ENCODE data around the gene CNTNAP2. TPM values are rescaled to one million over a fixed set of nuclear protein-coding genes. Genes with fewer than 3 reads are reported as not detected.

The CNTNAP2 gene
- polyA plus RNA-seq, 4 donors = 0.54 to 10.1 (median 2.6) TPM

DNA sequence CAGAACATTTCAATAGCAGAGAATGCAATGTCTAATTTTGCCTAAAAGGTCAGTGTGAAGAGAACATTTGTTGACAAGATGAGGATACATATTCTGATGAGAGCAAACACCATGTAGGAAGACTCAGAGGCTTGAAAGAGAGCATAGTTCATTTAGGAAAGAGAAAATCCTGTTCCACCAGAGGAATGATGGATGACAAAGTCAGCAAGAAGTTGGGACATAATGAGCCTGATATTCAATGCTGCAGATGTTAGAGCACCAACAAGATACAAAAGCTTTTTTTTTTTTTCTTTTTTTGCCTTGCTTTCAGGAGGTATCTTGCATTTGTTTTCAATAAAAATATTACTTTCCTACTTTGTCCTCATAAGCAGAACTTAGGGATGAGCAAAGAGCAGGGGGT is 1522.0 kb downstream of the CNTNAP2 start:
- Histone ChIP-seq H3K4me3 (ENCODE audit: low read depth in 1 of 3, low read length in 3 of 3) (no peak overlapping the region), H3K9me3 (ENCODE audit: control insufficient read depth in 2 of 2, insufficient read depth in 1 of 2, low read depth in 1 of 2, low read length in 1 of 2) (peaks cover 0 to 2% of the 10 kb centered on the region in 2 donors), H3K27me3 (ENCODE audit: control insufficient read depth in 3 of 3, insufficient read depth in 3 of 3, low read length in 3 of 3) (no peaks in the 10 kb centered on the region), H3K36me3 (ENCODE audit: control insufficient read depth in 3 of 3, insufficient read depth in 2 of 3, low read depth in 1 of 3, low read length in 3 of 3) (no peaks in the 10 kb centered on the region), H3K27ac (ENCODE audit: low read depth in 1 of 3, low read length in 2 of 3) (no peak overlapping the region), H3K4me1 (ENCODE audit: control insufficient read depth in 3 of 3, insufficient read depth in 2 of 3, low read depth in 1 of 3, low read length in 2 of 3) (no peaks in the 10 kb centered on the region)
- no peak for FAIRE-seq
- DNase-seq = no peak

DNA sequence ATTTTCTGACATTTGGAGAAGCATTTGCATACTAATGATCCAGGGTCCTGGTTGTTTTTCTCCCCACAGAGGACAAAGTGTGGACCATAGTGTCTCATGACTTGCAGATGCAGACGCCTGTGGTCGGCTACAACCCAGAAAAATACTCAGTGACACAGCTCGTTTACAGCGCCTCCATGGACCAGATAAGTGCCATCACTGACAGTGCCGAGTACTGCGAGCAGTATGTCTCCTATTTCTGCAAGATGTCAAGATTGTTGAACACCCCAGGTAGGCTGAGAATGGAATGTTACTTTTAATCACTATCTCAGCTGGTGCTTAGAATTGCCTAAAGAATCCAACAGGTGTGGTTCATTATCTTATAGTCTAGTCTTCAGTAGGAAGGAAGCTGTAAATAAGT is 1522.4 kb downstream of the CNTNAP2 start:
- FAIRE-seq = no peak
- Histone ChIP-seq H3K27me3 (ENCODE audit: control insufficient read depth in 3 of 3, insufficient read depth in 3 of 3, low read length in 3 of 3) (no peaks in the 10 kb centered on the region), H3K4me1 (ENCODE audit: control insufficient read depth in 3 of 3, insufficient read depth in 2 of 3, low read depth in 1 of 3, low read length in 2 of 3) (no peaks in the 10 kb centered on the region), H3K27ac (ENCODE audit: low read depth in 1 of 3, low read length in 2 of 3) (no peak overlapping the region), H3K36me3 (ENCODE audit: control insufficient read depth in 3 of 3, insufficient read depth in 2 of 3, low read depth in 1 of 3, low read length in 3 of 3) (no peaks in the 10 kb centered on the region), H3K9me3 (ENCODE audit: control insufficient read depth in 2 of 2, insufficient read depth in 1 of 2, low read depth in 1 of 2, low read length in 1 of 2) (peaks cover 0 to 2% of the 10 kb centered on the region in 2 donors), H3K4me3 (ENCODE audit: low read depth in 1 of 3, low read length in 3 of 3) (no peak overlapping the region)
- no peak for DNase-seq
- WGBS, 3 donors = 74 to 81% (median 75%) methylated on average over 6 of the region's 6 CpGs

- Histone ChIP-seq H3K27ac (ENCODE audit: low read depth in 1 of 3, low read length in 2 of 3) (no peak overlapping the region), H3K9me3 (ENCODE audit: control insufficient read depth in 2 of 2, insufficient read depth in 1 of 2, low read depth in 1 of 2, low read length in 1 of 2) (peaks cover 0 to 2% of the 10 kb centered on the region in 2 donors), H3K27me3 (ENCODE audit: control insufficient read depth in 3 of 3, insufficient read depth in 3 of 3, low read length in 3 of 3) (no peaks in the 10 kb centered on the region), H3K36me3 (ENCODE audit: control insufficient read depth in 3 of 3, insufficient read depth in 2 of 3, low read depth in 1 of 3, low read length in 3 of 3) (no peaks in the 10 kb centered on the region), H3K4me1 (ENCODE audit: control insufficient read depth in 3 of 3, insufficient read depth in 2 of 3, low read depth in 1 of 3, low read length in 2 of 3) (no peaks in the 10 kb centered on the region), H3K4me3 (ENCODE audit: low read depth in 1 of 3, low read length in 3 of 3) (no peak overlapping the region)
- 75 to 76% (median 75%) methylated on average over 3 of the region's 3 CpGs for whole genome bisulfite sequencing, 3 donors
- FAIRE-seq (no peak), DNase-seq (no peak)
Observed at GRCh38 chr7:147639751-147640150, 1523.2 kb downstream of the CNTNAP2 start.

- Histone ChIP-seq H3K36me3 (ENCODE audit: control insufficient read depth in 3 of 3, insufficient read depth in 2 of 3, low read depth in 1 of 3, low read length in 3 of 3) (no peaks in the 10 kb centered on the region), H3K27me3 (ENCODE audit: control insufficient read depth in 3 of 3, insufficient read depth in 3 of 3, low read length in 3 of 3) (no peaks in the 10 kb centered on the region), H3K4me1 (ENCODE audit: control insufficient read depth in 3 of 3, insufficient read depth in 2 of 3, low read depth in 1 of 3, low read length in 2 of 3) (no peaks in the 10 kb centered on the region), H3K9me3 (ENCODE audit: control insufficient read depth in 2 of 2, insufficient read depth in 1 of 2, low read depth in 1 of 2, low read length in 1 of 2) (peaks cover 0 to 2% of the 10 kb centered on the region in 2 donors), H3K4me3 (ENCODE audit: low read depth in 1 of 3, low read length in 3 of 3) (no peak overlapping the region), H3K27ac (ENCODE audit: low read depth in 1 of 3, low read length in 2 of 3) (no peak overlapping the region)
- FAIRE-seq = no peak
- DNase-seq = no peak
- 82 to 90% (median 83%) methylated on average over 9 of the region's 9 CpGs for WGBS, 3 donors
Observed at GRCh38 chr7:147640821-147641220, 1524.2 kb downstream of the CNTNAP2 start.

DNA sequence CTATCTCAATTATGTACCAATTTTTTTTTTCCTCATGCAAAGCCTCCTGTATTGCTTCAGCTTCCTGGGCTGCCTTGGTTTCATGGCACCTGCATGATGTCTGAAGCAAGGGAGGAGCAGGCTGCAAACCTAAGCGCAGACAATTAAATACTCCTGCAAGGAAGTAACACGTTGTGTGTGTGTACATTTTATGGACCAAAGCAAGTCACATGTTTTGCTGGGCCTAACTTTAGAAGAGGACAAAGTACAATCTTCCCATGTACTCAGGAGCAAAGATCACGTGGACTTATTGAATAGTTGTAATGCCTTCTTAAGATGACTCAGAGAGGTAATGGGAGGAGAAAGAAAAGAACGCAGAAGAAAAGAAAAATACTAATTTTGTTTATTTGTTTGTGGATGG is 1530.0 kb downstream of the CNTNAP2 start:
- peaks cover 0 to 2% of the 10 kb centered on the region in 2 donors for H3K9me3 ChIP-seq (ENCODE audit: control insufficient read depth in 2 of 2, insufficient read depth in 1 of 2, low read depth in 1 of 2, low read length in 1 of 2)
- DNase-seq (peak in 1 of 2 donors; percentile 2), FAIRE-seq (no peak)
- H3K4me1 ChIP-seq (ENCODE audit: control insufficient read depth in 3 of 3, insufficient read depth in 2 of 3, low read depth in 1 of 3, low read length in 2 of 3) = no peaks in the 10 kb centered on the region
- no peaks in the 10 kb centered on the region for H3K36me3 ChIP-seq (ENCODE audit: control insufficient read depth in 3 of 3, insufficient read depth in 2 of 3, low read depth in 1 of 3, low read length in 3 of 3)
- H3K27ac ChIP-seq (ENCODE audit: low read depth in 1 of 3, low read length in 2 of 3) = no peak overlapping the region
- no peaks in the 10 kb centered on the region for H3K27me3 ChIP-seq (ENCODE audit: control insufficient read depth in 3 of 3, insufficient read depth in 3 of 3, low read length in 3 of 3)
- 40 to 67% (median 50%) methylated on average over 4 of the region's 4 CpGs for WGBS, 3 donors
- no peak overlapping the region for H3K4me3 ChIP-seq (ENCODE audit: low read depth in 1 of 3, low read length in 3 of 3)

- no peak for FAIRE-seq
- no peak overlapping the region for H3K27ac ChIP-seq (ENCODE audit: low read depth in 1 of 3, low read length in 2 of 3)
- H3K27me3 ChIP-seq (ENCODE audit: control insufficient read depth in 3 of 3, insufficient read depth in 3 of 3, low read length in 3 of 3) = no peaks in the 10 kb centered on the region
- H3K9me3 ChIP-seq (ENCODE audit: control insufficient read depth in 2 of 2, insufficient read depth in 1 of 2, low read depth in 1 of 2, low read length in 1 of 2) = peaks cover 0 to 2% of the 10 kb centered on the region in 2 donors
- WGBS, 3 donors = 83 to 94% (median 85%) methylated on average over 3 of the region's 3 CpGs
- DNase-seq = no peak
- no peaks in the 10 kb centered on the region for H3K36me3 ChIP-seq (ENCODE audit: control insufficient read depth in 3 of 3, insufficient read depth in 2 of 3, low read depth in 1 of 3, low read length in 3 of 3)
- no peak overlapping the region for H3K4me3 ChIP-seq (ENCODE audit: low read depth in 1 of 3, low read length in 3 of 3)
- H3K4me1 ChIP-seq (ENCODE audit: control insufficient read depth in 3 of 3, insufficient read depth in 2 of 3, low read depth in 1 of 3, low read length in 2 of 3) = no peaks in the 10 kb centered on the region
Observed at GRCh38 chr7:147650991-147651390, 1534.4 kb downstream of the CNTNAP2 start.

GRCh38 chr7:147651601-147652000 is 1535.0 kb downstream of the CNTNAP2 start:
- 50 to 71% (median 59%) methylated on average over 1 of the region's 1 CpG for WGBS, 3 donors
- Histone ChIP-seq H3K4me3 (ENCODE audit: low read depth in 1 of 3, low read length in 3 of 3) (no peak overlapping the region), H3K4me1 (ENCODE audit: control insufficient read depth in 3 of 3, insufficient read depth in 2 of 3, low read depth in 1 of 3, low read length in 2 of 3) (no peaks in the 10 kb centered on the region), H3K9me3 (ENCODE audit: control insufficient read depth in 2 of 2, insufficient read depth in 1 of 2, low read depth in 1 of 2, low read length in 1 of 2) (no peaks in the 10 kb centered on the region), H3K36me3 (ENCODE audit: control insufficient read depth in 3 of 3, insufficient read depth in 2 of 3, low read depth in 1 of 3, low read length in 3 of 3) (no peaks in the 10 kb centered on the region), H3K27ac (ENCODE audit: low read depth in 1 of 3, low read length in 2 of 3) (no peak overlapping the region), H3K27me3 (ENCODE audit: control insufficient read depth in 3 of 3, insufficient read depth in 3 of 3, low read length in 3 of 3) (no peaks in the 10 kb centered on the region)
- FAIRE-seq = no peak
- no peak for DNase-seq

DNA sequence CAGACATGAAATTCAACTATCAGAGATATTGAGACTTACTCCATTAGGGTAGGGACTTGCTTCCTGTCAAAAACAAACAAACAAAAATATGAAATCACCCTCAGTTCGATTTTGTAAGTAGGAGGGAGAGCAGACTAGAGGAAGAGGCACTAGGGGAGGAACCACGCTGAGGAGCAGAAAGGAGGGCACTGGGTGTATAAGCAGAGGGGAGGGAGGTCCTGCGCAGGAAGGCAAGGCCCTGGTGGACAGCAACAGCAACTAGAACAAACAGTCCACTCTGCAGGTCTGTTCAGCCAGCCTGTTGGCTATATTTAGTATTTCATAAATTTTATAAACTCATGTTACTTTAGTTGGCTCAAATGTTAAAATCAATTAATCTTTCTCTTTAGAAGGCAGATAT is 1536.9 kb downstream of the CNTNAP2 start:
- no peaks in the 10 kb centered on the region for H3K4me1 ChIP-seq (ENCODE audit: control insufficient read depth in 3 of 3, insufficient read depth in 2 of 3, low read depth in 1 of 3, low read length in 2 of 3)
- H3K36me3 ChIP-seq (ENCODE audit: control insufficient read depth in 3 of 3, insufficient read depth in 2 of 3, low read depth in 1 of 3, low read length in 3 of 3) = no peaks in the 10 kb centered on the region
- no peaks in the 10 kb centered on the region for H3K27me3 ChIP-seq (ENCODE audit: control insufficient read depth in 3 of 3, insufficient read depth in 3 of 3, low read length in 3 of 3)
- 39 to 60% (median 45%) methylated on average over 3 of the region's 3 CpGs for WGBS, 3 donors
- H3K27ac ChIP-seq (ENCODE audit: low read depth in 1 of 3, low read length in 2 of 3) = no peak overlapping the region
- H3K4me3 ChIP-seq (ENCODE audit: low read depth in 1 of 3, low read length in 3 of 3) = no peak overlapping the region
- no peaks in the 10 kb centered on the region for H3K9me3 ChIP-seq (ENCODE audit: control insufficient read depth in 2 of 2, insufficient read depth in 1 of 2, low read depth in 1 of 2, low read length in 1 of 2)
- FAIRE-seq (no peak), DNase-seq (no peak)

DNA sequence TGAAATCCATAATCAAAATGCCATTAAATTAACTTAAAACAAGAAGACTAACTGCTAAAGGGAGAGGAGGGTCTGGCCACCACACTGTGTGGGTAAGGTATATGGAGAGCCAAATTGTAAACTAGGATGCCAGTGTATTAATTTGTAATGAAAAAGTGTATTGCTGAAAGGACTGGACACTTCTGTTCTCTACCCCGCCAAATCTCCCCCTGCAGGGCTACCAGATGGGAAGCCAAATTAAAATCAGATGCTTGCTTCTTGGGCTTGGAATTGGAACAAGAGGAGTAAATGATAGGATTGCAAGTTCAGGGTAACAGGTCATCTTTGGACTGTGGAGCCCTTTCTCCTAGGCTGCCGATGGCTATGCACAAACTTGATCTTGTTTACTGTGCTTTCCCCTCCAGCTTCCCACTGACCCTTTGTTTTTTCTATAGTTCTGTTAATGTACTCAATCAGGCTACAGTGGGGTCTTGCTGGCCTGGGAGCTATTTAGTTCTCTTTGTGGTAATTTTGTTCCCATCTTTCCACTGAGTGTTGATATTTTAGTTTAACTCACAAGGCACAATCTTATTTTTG is 1541.9 kb downstream of the CNTNAP2 start:
- H3K4me1 ChIP-seq (ENCODE audit: control insufficient read depth in 3 of 3, insufficient read depth in 2 of 3, low read depth in 1 of 3, low read length in 2 of 3) = no peaks in the 10 kb centered on the region
- WGBS, 3 donors = 80 to 85% (median 82%) methylated on average over 2 of the region's 2 CpGs
- H3K9me3 ChIP-seq (ENCODE audit: control insufficient read depth in 2 of 2, insufficient read depth in 1 of 2, low read depth in 1 of 2, low read length in 1 of 2) = no peaks in the 10 kb centered on the region
- no peaks in the 10 kb centered on the region for H3K36me3 ChIP-seq (ENCODE audit: control insufficient read depth in 3 of 3, insufficient read depth in 2 of 3, low read depth in 1 of 3, low read length in 3 of 3)
- no peaks in the 10 kb centered on the region for H3K27me3 ChIP-seq (ENCODE audit: control insufficient read depth in 3 of 3, insufficient read depth in 3 of 3, low read length in 3 of 3)
- H3K27ac ChIP-seq (ENCODE audit: low read depth in 1 of 3, low read length in 2 of 3) = no peak overlapping the region
- DNase-seq (no peak), FAIRE-seq (no peak)
- no peak overlapping the region for H3K4me3 ChIP-seq (ENCODE audit: low read depth in 1 of 3, low read length in 3 of 3)

Data from small intestine (tissue), 7 donors.